Activated effector memory CD4-positive, alpha-beta T cell treated with anti-CD3 and anti-CD28 coated beads, Interleukin-2, amount 50 U/mL, for 16 hours (primary cell): ENCODE data around the gene IL1RAP.
"Not testable (repeated sequence)": the region's sequence is repeated elsewhere in the genome, so short reads cannot be mapped to it uniquely, and the experiment has no call there.

Experiments used
- DNase-seq: peaks from one replicate; pipeline ENCODE4 v3.0.0-alpha.2; 2020

The IL1RAP gene

DNA sequence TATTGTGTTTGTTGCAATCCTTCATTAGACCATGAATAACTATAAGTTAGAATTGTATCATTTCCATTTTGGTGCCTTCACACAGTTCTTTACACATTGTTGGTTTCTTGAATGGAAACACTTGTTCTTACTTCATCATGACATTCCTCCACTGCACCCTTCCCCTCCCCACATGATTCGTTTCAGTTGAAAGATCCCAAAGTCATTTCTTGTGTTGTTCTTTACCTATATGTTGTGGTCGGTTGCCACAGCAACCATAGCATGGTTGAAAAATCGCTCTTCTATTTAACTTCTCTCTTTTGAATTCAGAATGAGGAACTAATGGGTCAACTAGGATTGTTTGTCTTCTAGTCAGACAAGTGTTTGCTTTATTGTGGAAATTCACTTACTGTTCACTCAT, 103.3 kb downstream of the IL1RAP start:
- no peak for DNase-seq

DNA sequence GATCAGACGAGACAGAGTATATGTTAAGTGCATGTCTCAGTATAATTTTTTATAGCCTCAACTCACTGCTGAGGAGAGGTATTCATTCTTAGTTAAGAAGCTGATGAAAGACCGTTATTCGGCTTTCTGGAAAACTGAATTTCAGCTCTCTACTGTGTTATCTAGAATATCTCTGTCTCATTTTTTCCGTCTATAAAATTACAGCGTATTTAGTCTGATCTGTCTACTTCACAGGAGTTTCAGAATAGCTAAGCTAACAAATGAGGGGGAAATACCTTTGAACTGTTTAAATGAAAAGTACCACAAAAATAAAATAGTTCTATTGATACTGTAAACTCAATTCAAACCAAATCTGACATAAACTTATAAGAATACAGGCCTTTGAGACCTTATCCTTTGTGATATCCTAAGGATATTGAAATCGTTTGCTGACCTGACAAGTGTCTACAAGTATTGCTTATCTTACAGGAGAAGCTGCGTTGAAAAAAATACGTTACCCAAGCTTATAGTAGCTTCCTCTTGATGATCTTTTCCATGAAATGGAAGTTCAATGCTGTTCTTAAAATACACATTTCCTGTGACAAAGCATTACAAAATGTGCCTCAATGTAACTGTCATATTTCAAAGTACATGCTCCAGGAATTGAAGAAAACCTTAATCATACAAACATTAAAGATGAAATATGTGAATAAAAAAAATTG, 104.6 kb downstream of the IL1RAP start:
- DNase-seq, result no peak

DNA sequence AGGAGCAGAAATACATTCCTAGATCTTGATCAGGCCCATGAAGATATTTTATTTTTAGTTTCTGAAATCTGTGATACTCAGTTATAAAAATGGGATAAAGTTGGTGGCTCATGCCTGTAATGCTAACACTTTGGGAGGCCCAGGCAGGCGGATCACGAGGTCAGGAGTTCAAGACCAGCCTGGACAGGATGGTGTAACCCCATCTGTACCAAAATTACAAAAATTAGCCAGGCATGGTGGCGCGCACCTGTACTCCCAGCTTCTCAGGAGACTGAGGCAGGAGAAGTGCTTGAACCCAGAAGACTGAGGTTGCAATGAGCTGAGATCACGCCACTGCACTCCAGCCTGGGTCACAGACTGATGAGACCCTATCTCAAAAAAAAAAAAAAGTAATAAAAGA, 105.5 kb downstream of the IL1RAP start:
- DNase-seq, result no peak

DNA sequence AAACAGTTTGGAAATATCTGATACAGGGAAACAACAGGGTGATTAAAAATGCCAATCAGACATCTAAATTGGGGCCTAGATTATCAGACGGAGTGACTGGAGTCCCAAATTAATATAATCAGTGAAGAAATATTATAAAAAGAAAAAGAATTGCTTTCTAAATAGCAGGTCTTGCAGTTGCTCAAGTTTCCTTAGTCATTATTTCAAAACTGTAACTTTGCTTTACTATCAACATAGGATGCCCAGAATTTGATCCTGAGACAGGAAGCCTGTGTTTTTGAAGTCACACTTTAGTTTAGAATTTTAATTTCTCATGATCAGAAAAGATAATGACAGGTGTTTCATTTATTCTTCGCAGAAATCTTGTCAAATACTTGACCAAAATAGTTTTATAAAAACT, 105.9 kb downstream of the IL1RAP start:
- no peak for DNase-seq

DNA sequence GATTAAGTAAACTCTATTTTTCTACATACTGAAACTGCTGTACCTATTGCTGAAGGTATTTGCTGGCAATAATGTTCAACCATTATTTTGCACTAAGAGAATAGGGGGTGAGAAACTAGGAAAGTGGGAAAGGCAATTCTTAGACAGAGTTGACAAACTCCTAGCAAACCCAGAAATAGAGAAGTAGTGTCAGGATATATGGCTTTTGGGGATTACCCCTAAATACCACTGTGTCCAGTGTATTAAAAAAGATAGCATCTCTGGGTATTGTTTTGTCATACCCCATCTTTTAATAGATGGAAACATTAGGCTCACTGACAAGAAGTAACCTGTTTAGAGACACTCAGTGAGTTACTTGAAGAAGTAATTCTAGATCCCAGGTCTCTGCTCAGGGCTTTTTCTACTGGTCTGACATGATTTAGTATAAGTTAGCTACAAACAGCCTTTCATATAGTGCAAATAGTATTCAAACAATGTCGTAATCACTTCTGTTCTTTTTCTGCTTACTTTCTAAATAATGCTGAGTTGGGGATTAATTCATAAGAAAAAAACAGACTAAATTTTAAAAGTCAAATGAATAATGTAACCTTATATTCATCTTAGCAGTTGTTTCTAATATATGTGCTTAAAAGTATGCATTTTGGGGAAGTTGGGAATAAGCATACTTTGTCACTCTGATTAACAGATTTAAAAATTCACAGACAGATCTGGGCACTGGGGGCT, 107.2 kb downstream of the IL1RAP start:
- DNase-seq, result no peak

DNA sequence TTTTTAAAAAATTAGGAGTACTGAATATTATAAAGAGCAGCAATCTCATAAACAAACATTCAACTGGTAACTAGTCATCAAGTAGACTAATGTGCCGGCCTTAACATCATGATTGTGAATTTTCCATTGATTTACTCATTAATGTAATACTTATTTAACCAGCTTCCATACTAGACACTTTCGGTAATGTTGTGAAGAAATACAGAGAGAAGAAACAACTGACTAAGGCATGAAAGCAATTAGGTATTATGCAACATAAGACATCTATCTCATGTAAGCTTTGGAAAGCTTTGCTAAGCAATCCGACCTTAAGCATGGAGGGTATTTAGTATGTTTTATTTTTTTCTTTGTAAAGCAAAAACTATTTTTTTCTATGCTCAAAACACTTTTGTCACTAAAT, 108.0 kb downstream of the IL1RAP start:
- no peak for DNase-seq

DNA sequence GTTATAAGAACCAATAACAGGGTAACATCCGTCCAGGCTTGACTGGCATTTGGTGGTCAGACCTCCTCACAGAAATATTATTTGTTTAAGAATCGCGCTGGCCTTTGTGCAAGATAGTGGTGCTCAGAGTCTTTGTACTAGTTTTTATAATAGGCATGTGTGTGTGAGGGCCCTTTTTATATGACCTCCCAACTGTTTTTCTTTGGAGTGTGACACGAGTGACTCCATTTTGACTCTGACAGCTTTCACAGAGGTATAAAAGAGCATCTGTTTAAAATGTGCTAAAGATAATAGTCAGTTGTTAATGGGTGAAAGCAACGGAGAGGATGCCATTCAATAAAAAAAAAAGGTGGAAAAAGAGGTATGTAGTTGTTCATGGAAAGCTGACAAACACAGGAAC, 110.4 kb downstream of the IL1RAP start:
- DNase-seq, result no peak

DNA sequence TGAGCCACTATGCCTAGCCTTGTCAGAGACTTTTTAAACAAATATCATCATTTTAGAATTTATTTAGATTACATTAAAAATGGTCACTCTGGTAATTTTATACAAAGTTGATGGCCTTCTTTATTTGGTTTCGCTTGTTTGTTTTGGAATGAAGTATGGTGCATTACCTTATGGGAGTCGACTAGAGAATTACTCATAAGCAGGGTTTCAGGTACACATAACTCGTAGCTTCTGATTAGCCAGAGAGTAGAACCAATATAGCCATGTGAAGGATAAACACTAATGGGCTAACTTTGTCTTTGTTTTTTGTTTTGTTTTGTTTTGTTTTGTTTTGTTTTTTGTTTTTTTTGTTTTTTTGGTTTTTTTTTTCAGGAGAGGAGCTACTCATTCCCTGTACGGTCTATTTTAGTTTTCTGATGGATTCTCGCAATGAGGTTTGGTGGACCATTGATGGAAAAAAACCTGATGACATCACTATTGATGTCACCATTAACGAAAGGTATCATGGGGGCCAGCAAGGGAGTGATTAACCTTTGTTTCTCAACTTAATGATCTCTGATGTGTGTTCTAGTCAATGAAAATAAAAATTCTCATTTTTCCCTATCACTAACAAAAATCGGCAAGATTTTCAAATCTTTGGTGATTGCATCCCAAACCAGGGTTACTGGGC, 113.2 kb downstream of the IL1RAP start:
- DNase-seq, result no peak

DNA sequence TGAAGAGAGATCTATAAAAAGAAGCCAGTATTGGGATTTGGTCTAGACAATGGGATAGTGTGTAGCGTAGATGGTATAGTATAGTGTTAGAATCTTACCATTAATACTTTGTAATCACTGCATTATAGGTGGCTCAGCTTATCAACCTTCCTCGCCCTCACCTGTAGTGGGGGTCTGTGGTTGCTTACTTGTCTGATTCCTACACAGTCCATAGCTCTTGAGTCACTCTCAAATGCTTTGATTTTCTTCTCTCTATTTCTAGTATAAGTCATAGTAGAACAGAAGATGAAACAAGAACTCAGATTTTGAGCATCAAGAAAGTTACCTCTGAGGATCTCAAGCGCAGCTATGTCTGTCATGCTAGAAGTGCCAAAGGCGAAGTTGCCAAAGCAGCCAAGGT, 115.2 kb downstream of the IL1RAP start:
- no peak for DNase-seq

DNA sequence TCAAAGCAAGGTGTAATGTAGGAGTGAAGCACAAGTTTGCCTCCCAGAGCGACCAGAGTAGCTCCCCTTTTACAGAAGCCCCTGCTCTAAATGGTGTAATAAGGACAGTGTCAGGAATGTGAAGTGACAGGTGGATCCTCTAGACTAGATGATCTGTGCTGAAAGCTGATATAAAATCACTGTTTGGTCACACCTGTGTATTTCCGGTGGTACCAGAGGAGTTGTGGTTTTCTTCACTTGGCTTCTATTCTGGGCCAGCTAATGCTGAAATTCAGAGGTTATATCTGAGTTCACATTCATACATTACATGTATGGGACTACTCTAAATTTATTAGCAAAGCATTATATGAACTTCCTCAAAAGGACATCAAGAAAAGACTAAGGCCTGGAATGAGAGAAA, 117.4 kb downstream of the IL1RAP start:
- DNase-seq, result no peak

DNA sequence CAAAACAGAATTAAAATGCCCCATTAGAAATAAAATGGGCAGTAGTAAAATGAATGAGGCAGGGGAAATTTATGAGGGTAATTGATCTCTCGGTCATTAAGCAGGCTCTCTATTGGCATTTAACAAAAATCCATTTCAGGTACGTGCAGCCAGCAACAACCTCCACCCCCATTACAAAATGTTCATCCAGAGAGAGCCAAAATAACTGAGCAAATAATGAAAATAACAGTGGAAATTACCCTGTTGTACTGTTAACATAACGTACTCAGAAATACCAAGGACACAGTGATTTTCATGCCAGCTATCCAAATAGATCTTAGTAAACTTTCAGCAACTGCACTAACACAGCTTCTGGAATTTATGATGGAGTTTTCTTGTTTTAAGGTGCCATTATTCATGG, 127.7 kb downstream of the IL1RAP start:
- no peak for DNase-seq

DNA sequence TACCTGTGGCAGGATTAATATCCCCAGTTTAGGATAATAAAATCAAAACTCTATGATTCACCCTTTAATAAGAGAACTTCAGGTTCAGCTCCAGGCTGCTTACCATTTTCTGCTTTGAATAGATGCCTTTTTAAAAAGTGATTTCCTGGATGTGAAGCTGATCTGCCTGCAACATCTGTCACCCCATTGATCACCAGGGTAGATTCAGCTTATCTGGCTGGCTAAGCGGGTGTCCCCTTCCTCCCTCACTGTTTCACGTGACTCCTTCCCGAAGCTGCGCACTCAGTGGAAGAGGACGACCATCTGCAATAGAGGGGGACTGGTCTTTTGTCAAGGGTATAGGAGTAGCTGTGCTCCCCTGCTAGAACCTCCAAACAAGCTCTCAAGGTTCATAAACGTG, 128.1 kb downstream of the IL1RAP start:
- DNase-seq, result no peak

DNA sequence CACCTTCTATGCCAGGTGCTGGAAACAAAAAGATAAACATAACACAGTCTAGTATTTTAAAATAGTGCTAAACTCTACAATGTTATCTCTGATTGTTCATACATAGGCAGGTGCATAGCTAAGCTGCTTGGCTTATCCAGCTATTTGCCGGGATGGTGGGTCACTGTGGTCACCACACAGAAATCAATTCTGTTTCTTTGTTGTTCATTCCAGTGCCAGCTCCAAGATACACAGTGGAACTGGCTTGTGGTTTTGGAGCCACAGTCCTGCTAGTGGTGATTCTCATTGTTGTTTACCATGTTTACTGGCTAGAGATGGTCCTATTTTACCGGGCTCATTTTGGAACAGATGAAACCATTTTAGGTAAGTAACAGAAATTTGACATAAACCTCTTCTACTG, 130.2 kb downstream of the IL1RAP start:
- no peak for DNase-seq

DNA sequence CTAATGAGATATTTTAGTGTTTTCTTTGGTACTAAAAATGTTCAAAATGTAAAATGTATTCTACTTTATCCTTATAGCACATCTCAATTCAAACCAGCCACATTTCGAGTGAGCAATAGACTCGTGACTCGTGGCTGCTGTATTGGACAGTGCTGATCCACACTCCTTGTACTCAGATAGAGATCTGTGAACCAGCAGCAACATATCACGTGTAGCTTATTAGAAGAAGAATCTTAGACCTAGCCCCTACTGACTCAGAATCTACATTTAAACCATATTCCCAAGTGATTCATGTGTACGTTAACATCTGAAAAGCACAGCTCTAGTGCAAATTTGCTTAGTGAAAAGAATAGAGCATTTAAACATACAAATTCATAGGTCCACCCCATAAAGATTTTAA, 130.9 kb downstream of the IL1RAP start:
- no peak for DNase-seq

DNA sequence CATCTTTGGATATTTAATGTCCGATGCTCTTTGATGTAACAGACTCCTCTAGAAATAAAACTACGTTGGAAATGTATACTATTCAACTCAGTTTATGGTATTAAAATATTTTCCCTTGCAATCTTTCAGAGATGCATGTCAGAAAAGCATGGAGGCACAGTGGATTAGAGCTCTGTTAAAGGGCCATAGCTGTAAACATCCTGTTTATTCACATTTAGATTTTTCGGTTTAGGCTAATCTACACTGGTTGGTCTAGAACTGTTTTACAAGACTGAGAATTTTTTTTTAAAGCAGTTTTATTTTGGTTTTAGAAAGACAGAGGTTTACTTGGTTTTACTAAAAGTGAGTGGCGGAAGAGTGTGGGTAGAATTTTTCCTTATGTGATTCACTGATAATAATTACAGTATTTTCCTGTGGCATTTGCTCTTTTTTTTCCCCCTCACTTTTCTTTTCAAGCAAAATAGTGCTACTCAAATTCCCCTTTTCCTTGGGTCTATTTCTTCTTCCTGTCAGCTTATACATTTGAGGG, 132.1 kb downstream of the IL1RAP start:
- DNase-seq, result no peak

DNA sequence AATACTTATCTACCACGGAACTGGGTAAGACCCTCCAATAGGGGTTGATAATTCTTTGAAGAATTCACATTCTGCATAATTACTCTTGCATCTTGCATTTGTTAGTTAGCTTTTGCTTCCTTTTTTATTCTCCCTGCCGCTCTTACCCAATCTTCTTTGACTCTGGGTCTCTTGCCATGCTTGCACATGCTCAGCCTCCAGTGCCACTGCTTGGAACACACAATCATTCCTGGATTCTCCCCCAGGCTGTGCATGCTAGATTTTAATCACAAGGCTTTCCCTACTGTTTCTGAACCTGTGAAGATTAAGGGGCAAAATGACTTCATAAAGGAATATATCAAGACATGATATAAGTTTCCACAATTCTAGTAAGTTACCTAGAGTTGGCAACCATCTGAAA, 133.1 kb downstream of the IL1RAP start:
- DNase-seq, result no peak

DNA sequence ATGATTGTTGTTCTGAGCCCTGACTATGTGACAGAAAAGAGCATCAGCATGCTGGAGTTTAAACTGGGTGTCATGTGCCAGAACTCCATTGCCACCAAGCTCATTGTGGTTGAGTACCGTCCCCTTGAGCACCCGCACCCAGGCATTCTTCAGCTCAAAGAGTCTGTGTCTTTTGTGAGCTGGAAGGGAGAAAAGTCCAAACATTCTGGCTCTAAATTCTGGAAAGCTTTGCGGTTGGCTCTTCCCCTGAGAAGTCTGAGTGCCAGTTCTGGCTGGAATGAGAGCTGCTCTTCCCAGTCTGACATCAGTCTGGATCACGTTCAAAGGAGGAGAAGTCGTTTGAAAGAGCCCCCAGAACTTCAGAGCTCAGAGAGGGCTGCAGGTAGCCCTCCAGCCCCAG, 142.0 kb downstream of the IL1RAP start:
- DNase-seq, result no peak

DNA sequence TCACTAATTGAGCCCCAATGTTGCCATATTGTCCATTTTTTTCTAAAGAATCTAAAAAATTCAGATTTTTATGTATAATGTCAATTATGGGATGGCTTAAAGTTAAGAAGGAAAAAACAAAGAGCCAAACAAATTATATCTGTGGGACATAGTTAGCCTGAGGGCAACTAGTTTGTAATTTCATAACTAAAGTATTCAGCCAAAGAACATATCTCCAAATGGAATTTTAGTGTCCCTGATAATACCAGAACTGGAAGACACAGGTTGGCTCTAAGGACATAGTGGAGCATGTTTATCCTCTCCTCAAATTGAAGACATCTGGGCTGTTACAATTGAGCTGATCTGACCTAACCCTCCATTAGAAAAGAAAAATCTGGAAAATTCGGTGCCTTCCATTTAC, 144.2 kb downstream of the IL1RAP start:
- DNase-seq, result no peak

DNA sequence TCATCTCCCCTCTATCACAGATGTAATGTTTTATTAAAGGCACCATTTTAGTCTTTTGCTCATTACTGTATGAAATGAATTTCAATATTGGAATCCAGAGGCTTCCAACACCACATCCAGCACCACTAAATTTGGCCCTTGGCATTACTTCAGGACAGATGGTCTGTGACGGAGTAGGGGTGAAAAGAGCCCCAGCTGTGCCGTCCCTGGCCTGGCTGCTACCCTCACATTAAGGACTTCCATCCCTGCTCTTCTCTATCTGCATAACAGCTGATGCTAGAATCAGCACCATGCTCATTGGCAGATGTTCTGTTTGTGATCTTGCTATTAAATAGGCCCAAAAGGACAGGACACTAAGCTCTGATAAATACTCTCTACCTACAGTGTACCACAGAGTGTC, 152.9 kb downstream of the IL1RAP start:
- no peak for DNase-seq

DNA sequence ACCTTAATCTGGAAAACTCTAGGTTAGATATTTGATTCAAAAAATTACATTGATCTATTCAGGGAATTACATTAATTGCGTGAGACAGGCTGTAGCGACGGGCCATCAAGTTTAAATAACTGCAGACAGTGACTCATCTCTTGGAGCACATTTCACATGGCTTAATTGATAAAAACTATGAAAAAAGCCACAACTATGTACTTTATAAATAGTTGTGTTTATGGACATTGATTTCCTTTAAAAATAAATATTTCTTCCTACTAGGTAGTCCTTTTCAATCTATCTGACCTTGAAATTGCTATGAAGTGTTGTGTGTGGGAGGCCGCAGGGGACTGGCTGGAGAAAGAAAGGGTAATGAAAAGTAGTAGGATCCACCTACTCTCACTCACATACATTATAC, 157.8 kb downstream of the IL1RAP start:
- no peak for DNase-seq

DNA sequence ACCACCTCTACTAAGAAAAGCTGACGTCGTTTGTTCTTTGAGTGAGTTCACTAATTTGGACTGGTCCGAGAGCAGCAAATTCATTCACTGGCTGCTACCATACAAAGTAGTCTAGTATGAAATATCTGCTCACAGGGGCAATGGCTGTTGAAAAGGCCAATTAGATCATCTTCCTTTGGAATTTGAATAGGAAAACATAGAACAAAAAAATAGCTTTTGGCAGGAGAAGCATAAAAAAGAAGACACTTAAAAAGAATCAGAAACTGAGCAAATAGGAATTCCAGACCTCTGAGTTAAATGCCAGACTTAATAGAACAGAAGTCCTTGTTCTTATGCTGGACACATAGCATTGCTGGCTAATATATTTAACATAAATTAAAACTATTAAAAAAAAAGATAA, 159.3 kb downstream of the IL1RAP start:
- no peak for DNase-seq

DNA sequence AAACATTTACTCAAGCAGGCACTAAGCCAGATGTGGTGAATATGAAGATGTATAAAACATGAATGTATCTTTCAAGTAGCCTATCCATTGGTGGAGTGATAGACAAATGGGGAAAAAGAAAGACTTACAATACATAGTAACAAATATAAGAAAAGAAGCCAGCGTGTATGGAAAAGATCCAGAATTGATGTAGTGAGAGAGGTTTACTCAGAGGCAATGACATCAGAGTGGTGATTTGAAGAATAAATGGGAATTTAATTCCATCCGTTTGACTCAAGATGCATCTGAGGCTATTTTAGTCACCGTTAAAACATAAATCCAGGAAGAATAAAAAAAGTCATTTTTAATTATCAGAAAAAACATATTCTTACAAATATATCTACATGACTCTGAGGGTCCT, 162.6 kb downstream of the IL1RAP start:
- DNase-seq, result no peak

DNA sequence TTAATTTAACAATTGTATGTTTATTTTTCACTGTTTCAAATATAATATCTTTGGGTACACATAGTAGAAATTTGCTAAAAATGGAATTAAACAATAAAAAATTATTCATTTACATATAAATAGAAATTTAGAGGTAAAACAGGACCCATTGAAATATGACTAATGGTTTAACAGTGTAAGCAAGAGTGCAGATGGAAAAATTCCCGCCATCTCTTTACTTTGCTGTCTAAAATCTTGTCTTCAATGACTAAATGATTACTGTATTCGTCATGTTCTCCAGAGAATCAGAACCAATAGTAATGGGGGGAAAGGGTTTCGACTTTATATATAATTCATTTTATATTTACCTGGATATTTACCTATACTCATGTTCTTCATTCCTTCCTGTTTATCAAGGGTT, 163.1 kb downstream of the IL1RAP start:
- no peak for DNase-seq

DNA sequence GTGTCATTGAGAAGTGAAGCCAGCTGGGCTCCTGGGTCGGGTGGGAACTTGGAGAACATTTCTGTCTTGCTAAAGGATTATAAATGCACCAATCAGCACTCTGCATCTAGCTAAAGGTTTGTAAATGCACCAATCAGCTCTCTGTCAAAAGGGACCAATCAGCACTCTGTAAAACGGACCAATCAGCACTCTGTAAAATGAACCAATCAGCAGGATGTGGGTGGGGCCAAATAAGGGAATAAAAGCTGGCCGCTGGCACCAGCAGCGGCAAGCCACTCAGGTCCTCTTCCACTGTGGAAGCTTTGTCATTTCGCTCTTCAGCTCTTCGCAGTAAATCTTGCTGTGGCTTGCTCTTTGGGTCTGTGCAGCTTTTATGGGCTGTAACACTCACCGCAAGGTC, 164.0 kb downstream of the IL1RAP start:
- DNase-seq, result not testable (repeated sequence)
